Measurements from ENCODE around the gene ACTRT2.

DNA sequence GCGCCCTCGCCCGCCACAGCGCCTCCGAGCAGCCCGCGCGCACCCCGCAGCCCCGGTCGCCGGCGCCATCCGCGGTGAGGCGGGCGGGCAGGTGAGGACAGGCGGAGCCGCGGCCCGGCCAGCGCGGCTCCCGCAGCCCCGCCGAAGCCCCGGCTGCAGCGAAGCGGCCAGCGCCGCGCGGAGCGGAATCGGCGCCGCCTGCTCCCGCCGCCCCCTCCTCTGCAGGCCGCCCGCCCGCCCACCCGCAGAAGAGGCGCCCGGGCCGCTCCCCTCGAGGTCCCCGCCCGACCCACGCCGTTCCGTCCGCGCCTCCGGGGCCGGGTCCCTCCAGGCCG lies 49.0 kb downstream of the ACTRT2 start:
- TF ChIP-seq, protein P1, sequence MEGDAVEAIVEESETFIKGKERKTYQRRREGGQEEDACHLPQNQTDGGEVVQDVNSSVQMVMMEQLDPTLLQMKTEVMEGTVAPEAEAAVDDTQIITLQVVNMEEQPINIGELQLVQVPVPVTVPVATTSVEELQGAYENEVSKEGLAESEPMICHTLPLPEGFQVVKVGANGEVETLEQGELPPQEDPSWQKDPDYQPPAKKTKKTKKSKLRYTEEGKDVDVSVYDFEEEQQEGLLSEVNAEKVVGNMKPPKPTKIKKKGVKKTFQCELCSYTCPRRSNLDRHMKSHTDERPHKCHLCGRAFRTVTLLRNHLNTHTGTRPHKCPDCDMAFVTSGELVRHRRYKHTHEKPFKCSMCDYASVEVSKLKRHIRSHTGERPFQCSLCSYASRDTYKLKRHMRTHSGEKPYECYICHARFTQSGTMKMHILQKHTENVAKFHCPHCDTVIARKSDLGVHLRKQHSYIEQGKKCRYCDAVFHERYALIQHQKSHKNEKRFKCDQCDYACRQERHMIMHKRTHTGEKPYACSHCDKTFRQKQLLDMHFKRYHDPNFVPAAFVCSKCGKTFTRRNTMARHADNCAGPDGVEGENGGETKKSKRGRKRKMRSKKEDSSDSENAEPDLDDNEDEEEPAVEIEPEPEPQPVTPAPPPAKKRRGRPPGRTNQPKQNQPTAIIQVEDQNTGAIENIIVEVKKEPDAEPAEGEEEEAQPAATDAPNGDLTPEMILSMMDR (IDR thresholded peaks at IDR 0.05; ENCODE audit: poor library complexity) = no peak
- TF ChIP-seq EZH2 (IDR thresholded peaks at IDR 0.05; ENCODE audit: borderline replicate concordance) = no peak

All from hepatocyte (in vitro differentiated cells).